Stimulated activated naive CD4-positive, alpha-beta T cell (primary cell): Measurements from ENCODE around the gene MPHOSPH8.
"Not testable (repeated sequence)": the region's sequence is repeated elsewhere in the genome, so short reads cannot be mapped to it uniquely, and the experiment has no call there.

Experiments
- DNase-seq, 6 experiments: peaks; one replicate each; lab custom pipeline; 2025; lab: John Stamatoyannopoulos, UW

MPHOSPH8 gene

DNA sequence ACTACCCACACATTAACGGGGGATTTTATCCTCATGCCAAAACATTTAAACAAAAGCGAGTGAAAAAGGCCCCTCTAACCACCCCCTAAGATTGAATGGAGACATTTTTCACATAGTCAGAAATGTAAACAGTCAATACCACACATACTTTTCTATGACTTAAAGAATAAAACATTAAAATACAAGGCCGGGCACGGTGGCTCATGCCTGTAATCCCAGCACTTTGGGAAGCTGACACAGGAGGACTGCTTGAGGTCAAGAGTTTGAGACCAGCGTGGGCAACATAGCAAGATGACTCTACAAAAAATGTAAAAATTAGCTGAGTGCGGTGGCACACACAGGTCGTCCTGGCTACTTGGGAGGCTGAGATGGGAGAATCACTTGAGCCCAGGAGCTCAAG, 47.3 kb downstream of the MPHOSPH8 start:
- no peak for DNase-seq

DNA sequence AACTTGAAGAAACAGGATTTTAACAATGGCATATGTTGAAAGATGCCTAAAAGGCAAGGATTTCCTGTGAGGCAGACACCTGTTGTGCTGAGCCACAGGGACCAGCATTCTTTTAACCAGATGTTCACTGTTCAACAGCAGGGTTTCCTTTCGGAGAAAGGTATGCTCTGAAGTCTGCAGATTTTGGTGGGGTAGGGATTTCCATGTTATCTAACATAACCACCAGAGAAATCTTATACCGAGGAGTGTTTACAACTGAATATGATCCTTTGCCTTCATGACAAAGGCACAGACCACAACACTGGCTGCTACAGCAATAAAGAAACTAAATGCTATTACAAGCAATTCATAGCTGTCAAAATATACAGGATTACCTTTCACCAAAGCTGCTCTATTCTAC, 48.1 kb downstream of the MPHOSPH8 start:
- DNase-seq: no peak

DNA sequence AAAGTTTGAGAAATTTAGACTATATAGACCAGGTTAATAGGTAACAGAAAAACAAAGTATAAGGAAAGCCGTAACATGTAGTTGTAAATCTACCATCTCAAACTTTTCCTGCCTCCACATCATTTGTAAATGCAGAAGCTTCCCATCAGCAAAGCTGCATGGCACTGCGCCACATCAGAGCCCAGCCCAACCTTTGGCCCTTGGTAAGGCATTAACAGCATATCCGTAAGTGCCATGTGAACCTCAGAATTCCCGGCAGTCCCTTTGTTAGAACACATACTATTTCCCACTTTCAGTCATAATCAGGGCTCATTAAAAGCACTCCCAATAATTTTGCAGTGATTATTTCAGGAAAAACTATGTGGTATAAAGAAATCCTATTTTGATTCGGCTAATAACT, 51.6 kb downstream of the MPHOSPH8 start:
- DNase-seq: no peak

- no peak for DNase-seq
Measured at GRCh38 chr13:19685437-19685836, 52.0 kb downstream of the MPHOSPH8 start.

DNA sequence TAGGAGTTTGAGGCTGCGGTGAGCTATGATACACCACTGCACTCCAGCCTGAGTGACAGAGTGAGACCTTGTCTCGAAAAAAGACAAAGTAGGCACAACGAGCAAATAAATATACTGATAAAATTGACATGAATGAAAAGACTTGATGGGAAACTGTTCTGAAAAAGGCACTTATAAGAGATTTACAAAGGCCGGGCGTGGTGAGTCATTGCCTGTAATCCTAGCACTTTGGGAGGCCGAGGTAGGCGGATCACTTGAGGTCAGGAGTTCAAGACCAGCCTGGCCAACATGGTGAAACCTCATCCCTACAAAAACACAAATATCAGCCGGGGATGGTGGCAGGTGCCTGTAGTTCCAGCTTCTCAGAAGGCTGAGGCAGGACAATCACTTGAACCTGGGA, 58.0 kb downstream of the MPHOSPH8 start:
- DNase-seq: not testable (repeated sequence)

GRCh38 chr13:19695428-19695827, 62.0 kb downstream of the MPHOSPH8 start:
- DNase-seq: no peak

DNA sequence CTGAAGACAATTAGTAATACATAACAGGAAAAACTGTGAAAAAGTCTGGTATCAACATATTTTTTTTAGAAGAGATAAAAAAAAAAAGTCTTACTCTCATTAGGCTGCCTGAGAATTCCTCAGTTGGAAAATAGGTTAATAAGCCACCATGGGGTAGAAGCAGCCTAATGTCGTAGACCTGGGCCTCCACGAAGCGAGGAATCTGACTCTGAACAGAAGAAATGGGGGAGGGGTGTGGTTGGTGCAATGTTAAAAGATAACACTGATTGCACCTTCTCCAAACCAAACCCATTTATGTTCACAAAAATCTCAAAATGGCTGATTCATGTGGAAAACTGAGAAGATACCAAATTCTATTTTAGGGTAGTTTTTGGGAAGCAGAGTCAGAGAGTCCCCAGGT, 62.4 kb downstream of the MPHOSPH8 start:
- DNase-seq: no peak

DNA sequence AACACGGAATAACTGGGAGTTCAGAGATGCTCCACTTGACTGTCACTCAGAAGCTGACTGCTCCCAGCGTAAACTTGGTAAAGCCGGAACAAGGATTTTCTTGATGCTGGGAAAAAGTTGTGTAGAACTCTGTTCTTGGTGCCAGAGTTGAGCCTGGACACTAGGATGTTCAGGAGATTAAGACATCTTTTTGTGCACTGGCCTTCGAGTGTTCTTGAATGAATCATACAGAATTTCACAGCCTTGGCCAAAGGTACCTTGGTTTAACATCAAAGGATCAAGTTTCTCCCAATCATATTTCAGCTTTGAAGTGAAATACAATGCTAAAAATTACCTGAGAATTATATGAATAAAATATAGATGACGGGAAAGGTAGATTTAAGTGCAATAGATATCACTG, 67.5 kb downstream of the MPHOSPH8 start:
- not testable (repeated sequence) for DNase-seq

GRCh38 chr13:19701619-19702018, 68.2 kb downstream of the MPHOSPH8 start:
- not testable (repeated sequence) for DNase-seq

DNA sequence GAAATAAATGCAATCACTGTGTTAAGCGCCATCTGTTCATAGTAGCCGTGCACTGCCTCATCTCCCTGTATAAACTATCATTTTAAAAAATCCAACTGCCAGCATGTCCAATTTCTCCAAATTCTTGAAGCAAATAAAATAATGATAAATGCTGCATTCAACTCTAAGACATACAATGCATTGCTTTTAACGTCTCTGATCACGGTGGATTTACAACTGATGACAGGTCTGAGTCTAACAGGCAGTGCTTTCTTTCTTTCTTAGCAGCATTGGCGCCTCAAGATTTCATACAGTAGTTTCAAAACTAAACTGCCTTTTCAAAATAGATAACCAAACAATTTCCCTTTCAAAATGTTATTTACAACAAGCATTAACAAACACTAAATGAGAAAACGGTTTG, 70.8 kb downstream of the MPHOSPH8 start:
- DNase-seq: not testable (repeated sequence)

DNA sequence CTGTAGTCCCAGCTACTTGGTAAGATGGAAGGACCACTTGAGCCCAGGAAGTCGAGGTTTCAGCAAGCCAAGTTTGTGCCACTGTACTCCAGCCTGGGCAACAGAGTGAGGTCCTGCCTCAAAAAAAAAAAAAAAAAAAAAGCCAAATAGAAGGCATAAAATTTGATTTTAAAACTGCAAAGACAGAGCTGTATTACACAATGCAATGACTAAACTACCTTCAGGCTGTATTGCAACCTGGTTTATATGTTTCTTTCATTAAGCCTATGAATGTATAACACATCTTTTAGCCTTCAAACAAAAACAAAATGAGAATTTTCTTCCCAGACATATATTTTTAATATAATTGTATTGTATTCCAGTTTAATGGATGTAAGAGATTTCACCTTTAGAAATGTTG, 75.6 kb downstream of the MPHOSPH8 start:
- not testable (repeated sequence) for DNase-seq

- DNase-seq: not testable (repeated sequence)
Measured at GRCh38 chr13:19709782-19710181, 76.3 kb downstream of the MPHOSPH8 start.

GRCh38 chr13:19713186-19713965, 79.9 kb downstream of the MPHOSPH8 start:
- no peak for DNase-seq

DNA sequence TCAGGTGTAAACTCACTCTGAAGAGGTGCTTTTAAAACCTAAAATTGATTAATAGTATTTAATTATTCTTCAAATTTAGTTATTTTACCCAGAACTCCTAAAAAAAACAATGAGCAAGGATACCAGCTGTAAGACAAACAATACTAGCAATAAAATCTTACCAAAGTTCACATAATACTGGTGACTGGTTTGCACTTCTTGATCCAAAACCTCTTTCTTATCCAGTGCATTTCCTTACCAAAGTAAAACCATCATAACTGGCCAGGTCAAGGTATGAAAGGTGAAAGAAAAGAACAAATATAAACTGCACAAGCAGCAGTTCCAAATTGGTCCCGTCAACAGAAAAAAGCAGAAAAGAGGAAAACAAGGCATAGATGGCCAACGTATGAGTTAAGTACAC, 86.6 kb downstream of the MPHOSPH8 start:
- no peak for DNase-seq
